Uterus (tissue), 4 donors: ENCODE results near the gene TPRA1. TPM values are rescaled to one million over a fixed set of nuclear protein-coding genes. Genes with fewer than 3 reads are reported as not detected.

ENCODE experiments used
- DNase-seq, 2 donors: peaks; one replicate each; pipeline ENCODE4 v3.0.0-alpha.2; 2019 to 2020
- H3K27ac ChIP-seq, 2 donors: fragments of 200-600 bp; sonication (generic); 1 replicate in 1 of 2; 2 replicates in 1 of 2; pipeline ENCODE4 v1.5.1; 2016 to 2018
- H3K27me3 ChIP-seq, 2 donors: fragments of 200-600 bp; sonication (generic); one replicate each; pipeline ENCODE4 v1.5.1; 2018 to 2019; ENCODE audit warnings: control low read depth in 1 of 2
- H3K36me3 ChIP-seq, 2 donors: fragments of 200-600 bp; sonication (generic); one replicate each; pipeline ENCODE4 v1.5.1; 2019; ENCODE audit warnings: control low read depth in 1 of 2
- H3K4me1 ChIP-seq, 2 donors: fragments of 200-600 bp; sonication (generic); one replicate each; pipeline ENCODE4 v1.5.1; 2018 to 2019; ENCODE audit warnings: control low read depth in 1 of 2
- H3K4me3 ChIP-seq, 2 donors: fragments of 200-600 bp; sonication (generic); 1 replicate in 1 of 2; 2 replicates in 1 of 2; pipeline ENCODE4 v1.5.1; 2018 to 2019; ENCODE audit warnings: mild to moderate bottlenecking in 1 of 2
- H3K9me3 ChIP-seq, 2 donors: fragments of 200-600 bp; sonication (generic); one replicate each; pipeline ENCODE4 v1.5.1; 2019; ENCODE audit warnings: control low read depth in 1 of 2
- POLR2A ChIP-seq, 2 donors: fragments of 450-650 bp; IDR thresholded peaks; one replicate each; pipeline ENCODE4 v1.6.1; 2016; ENCODE audit warnings: antibody characterized with exemption in 2 of 2, mild to moderate bottlenecking in 1 of 2, moderate library complexity in 1 of 2
- intact Hi-C: fragments of 100-400 bp; cut with DNase I; formaldehyde crosslinking; loops from one replicate; pipeline ENCODE4 v1.15.1; 2023; ENCODE audit warnings: low total_unique reads
- total RNA-seq, 4 donors: library from RNA; depleted of rRNA in 3 of 4; stranded (reverse); fragments of >200 nt in 3 of 4; gene quantifications; one replicate each; pipeline versions ENCODE4 v1.1.0 to v1.2.4, GENCODE V29; 2014 to 2023
- TF ChIP-seq, protein P1 (sequence below), 4 experiments: fragments of 200-600 bp in 2 of 4; fragments of 450-650 bp in 2 of 4; sonication (generic) in 2 of 4; IDR thresholded peaks; one replicate each; pipeline ENCODE4 v1.5.1; 2016 to 2019; ENCODE audit warnings: antibody characterized with exemption in 4 of 4, mild to moderate bottlenecking in 2 of 4, moderate library complexity in 1 of 4
- donor health status: DM: yes; HTN: yes; CAD: no.

TPRA1 gene
- total RNA-seq, 4 donors from 2014 or later, result 22.4 to 72.5 (median 37.7) TPM

DNA sequence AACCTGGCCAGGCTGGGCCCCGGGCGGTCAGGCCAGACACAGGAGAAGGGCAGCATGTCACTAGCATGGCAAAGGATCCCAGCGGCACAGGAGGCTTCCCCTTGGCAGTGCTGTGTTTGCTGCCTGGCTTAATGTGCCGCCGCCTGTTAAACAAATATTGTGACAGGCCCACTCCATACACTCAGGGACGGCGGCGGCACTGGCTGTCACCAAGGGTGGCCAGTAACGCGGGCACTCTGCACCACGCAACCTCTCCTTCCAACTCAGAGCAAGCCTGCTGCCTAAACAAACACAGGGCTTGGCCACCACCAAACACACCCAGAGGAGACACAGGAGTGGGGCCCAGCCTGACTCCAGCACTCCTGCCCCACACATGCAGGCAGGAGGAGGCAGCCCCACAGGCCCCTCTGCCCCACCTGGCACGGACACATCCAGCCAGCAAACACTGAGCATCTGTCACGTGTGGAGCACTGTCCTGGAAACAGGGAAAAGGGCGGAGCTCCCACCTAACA lies 48.0 kb downstream of the TPRA1 start:
- H3K36me3 ChIP-seq, result no peaks in the 10 kb centered on the region
- H3K4me1 ChIP-seq, result peaks cover 0 to 6% of the 10 kb centered on the region in 2 donors
- no peak overlapping the region for H3K27ac ChIP-seq
- no peak for DNase-seq
- no peaks in the 10 kb centered on the region for H3K9me3 ChIP-seq
- intact Hi-C loops, result loop anchor here (10.0 kb wide), 1 partner anchor 878 kb away; no protein-coding TSS in a partner anchor
- H3K4me3 ChIP-seq, result no peak overlapping the region
- TF ChIP-seq POLR2A (IDR thresholded peaks at IDR 0.05), result no peak
- TF ChIP-seq, protein P1, sequence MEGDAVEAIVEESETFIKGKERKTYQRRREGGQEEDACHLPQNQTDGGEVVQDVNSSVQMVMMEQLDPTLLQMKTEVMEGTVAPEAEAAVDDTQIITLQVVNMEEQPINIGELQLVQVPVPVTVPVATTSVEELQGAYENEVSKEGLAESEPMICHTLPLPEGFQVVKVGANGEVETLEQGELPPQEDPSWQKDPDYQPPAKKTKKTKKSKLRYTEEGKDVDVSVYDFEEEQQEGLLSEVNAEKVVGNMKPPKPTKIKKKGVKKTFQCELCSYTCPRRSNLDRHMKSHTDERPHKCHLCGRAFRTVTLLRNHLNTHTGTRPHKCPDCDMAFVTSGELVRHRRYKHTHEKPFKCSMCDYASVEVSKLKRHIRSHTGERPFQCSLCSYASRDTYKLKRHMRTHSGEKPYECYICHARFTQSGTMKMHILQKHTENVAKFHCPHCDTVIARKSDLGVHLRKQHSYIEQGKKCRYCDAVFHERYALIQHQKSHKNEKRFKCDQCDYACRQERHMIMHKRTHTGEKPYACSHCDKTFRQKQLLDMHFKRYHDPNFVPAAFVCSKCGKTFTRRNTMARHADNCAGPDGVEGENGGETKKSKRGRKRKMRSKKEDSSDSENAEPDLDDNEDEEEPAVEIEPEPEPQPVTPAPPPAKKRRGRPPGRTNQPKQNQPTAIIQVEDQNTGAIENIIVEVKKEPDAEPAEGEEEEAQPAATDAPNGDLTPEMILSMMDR (IDR thresholded peaks at IDR 0.05), result no peak
- H3K27me3 ChIP-seq, result no peaks in the 10 kb centered on the region

DNA sequence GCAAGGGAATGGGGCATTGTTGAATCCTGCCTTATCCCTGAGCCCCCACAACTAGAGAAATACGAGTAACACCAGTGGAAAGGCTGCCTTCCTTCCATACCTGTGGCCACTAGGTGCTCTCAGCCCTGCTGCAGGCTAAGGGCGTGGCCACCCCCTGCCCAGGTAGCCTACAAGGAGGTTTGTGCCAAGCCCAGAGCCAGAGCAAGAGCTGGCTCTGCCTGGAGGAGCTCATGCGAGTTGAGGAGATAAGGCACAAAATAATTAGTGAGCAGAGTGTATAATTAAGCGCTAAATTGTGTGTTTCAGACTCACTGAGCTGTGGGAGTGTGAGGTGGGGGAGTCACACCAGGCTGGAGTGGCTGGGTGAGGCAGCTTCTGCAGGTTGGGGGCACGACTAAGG lies 49.2 kb downstream of the TPRA1 start:
- no peak overlapping the region for H3K4me3 ChIP-seq
- no peaks in the 10 kb centered on the region for H3K36me3 ChIP-seq
- H3K27me3 ChIP-seq, result no peaks in the 10 kb centered on the region
- no peak for TF ChIP-seq POLR2A (IDR thresholded peaks at IDR 0.05)
- TF ChIP-seq, protein P1 (IDR thresholded peaks at IDR 0.05), result no peak
- H3K27ac ChIP-seq, result no peak overlapping the region
- intact Hi-C loops, result loop anchor here (10.0 kb wide), 1 partner anchor 877 kb away; no protein-coding TSS in a partner anchor
- no peaks in the 10 kb centered on the region for H3K9me3 ChIP-seq
- H3K4me1 ChIP-seq, result no peaks in the 10 kb centered on the region
- no peak for DNase-seq

DNA sequence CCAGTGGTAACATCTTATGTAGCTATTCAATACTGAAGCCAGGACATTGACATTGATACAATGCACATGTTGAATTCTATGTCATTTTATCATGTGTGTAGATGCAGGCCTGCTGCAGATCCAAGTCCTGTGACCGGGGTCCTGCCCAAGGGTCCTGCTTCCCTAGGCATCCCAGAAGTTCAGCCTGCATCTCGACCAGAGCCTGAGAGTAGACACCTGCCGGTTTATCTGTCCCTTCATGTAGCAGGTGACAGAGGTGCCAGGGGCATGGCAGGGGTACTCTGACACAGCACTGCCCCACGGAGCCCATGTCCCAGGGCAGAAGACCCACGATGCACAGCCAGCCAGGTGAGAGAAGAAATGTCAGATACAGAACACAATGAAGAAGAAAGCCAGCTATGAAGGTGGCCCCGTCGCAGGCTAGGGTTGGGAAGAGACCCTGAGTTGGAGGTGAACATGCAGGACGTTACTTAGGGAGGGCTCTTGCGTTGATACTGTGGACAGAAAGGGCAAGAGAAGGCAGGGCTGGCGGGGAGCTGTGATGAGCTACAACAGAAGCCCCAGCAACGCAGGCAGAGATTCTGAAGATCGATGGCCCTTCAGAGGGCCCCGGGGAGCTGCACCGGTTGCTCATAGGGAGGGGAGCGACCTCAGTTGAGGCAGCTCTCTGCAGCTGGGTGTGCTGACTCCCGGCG lies 51.0 kb downstream of the TPRA1 start:
- no peak for TF ChIP-seq POLR2A (IDR thresholded peaks at IDR 0.05)
- TF ChIP-seq, protein P1 (IDR thresholded peaks at IDR 0.05), result no peak
- Histone ChIP-seq H3K27me3 (no peaks in the 10 kb centered on the region), H3K9me3 (no peaks in the 10 kb centered on the region), H3K36me3 (no peaks in the 10 kb centered on the region), H3K27ac (no peak overlapping the region), H3K4me1 (no peaks in the 10 kb centered on the region), H3K4me3 (no peak overlapping the region)
- intact Hi-C loops, result loop anchor here (10.0 kb wide), 1 partner anchor 875 kb away; no protein-coding TSS in a partner anchor
- DNase-seq, result no peak

DNA sequence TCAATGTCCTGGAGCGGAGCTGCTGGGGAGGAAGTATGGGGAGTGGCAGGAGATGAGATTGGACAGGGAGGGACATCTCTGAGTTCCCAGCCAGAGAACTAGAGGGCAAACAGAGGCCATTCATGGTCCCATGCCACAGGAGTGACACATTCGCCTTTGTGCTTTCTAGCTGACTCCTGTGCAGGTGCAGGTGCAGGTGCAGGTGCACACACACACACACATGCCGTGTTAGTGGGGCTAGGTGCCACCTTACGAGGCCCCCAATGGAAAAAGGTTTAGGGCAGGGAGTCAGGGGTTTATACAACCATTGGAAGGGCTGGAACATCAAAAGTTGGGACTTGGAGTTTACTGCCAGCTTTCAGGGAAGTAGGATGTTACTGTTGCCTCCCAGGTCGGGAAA lies 52.0 kb downstream of the TPRA1 start:
- no peak for DNase-seq
- Histone ChIP-seq H3K9me3 (no peaks in the 10 kb centered on the region), H3K27me3 (no peaks in the 10 kb centered on the region), H3K4me3 (no peak overlapping the region), H3K27ac (no peak overlapping the region), H3K36me3 (no peaks in the 10 kb centered on the region), H3K4me1 (no peaks in the 10 kb centered on the region)
- TF ChIP-seq, protein P1 (IDR thresholded peaks at IDR 0.05), result no peak
- no peak for TF ChIP-seq POLR2A (IDR thresholded peaks at IDR 0.05)
- intact Hi-C loops, result no loop called here
